C4-2B (cell line): Measurements from ENCODE around the gene CHP1.

ENCODE experiments used
- ZFX ChIP-seq: fragments of 450-650 bp; IDR thresholded peaks from 2 replicates; pipeline ENCODE4 v1.6.1; 2017
- TF ChIP-seq, protein P1 (sequence below): fragments of 450-650 bp; conservative IDR thresholded peaks from 2 replicates; pipeline ENCODE4 v1.5.1; 2017; ENCODE audit warnings: mild to moderate bottlenecking

DNA sequence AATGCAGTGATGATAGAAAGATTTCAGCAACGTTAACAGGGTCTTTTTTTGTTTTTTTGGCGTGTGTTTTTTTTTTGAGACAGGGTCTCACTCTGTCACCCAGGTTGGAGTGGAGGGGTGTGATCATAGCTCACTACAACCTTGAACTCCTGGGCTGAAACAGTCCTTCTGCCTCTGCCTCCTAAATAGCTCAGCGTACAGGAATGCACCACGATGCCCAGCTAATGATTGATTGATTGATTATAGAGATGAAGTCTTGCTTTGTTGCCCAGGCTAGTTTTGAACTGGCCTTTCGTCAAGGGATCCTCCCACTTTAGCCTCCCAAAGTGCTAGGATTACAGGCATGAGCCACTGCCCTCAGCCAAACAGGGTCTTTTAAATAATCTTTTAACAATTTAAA lies 7.0 kb downstream of the CHP1 start:
- TF ChIP-seq, protein P1, sequence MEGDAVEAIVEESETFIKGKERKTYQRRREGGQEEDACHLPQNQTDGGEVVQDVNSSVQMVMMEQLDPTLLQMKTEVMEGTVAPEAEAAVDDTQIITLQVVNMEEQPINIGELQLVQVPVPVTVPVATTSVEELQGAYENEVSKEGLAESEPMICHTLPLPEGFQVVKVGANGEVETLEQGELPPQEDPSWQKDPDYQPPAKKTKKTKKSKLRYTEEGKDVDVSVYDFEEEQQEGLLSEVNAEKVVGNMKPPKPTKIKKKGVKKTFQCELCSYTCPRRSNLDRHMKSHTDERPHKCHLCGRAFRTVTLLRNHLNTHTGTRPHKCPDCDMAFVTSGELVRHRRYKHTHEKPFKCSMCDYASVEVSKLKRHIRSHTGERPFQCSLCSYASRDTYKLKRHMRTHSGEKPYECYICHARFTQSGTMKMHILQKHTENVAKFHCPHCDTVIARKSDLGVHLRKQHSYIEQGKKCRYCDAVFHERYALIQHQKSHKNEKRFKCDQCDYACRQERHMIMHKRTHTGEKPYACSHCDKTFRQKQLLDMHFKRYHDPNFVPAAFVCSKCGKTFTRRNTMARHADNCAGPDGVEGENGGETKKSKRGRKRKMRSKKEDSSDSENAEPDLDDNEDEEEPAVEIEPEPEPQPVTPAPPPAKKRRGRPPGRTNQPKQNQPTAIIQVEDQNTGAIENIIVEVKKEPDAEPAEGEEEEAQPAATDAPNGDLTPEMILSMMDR: no peak
- TF ChIP-seq ZFX: no peak
